Neural crest cell (in vitro differentiated cells): Measurements from ENCODE around the gene SORBS2. TPM values are rescaled to one million over a fixed set of nuclear protein-coding genes. Genes with fewer than 3 reads are reported as not detected.

Experiments
- DNase-seq: peaks from one replicate; pipeline ENCODE4 v3.0.0; 2021; ENCODE audit warnings: low read depth, mixed read lengths, low spot score
- H3K27ac Mint-ChIP-seq: one replicate; pipeline ENCODE4 v1.8.0; 2021; ENCODE audit warnings: mild to moderate bottlenecking, mixed read lengths; ENCODE audit not compliant: unreplicated experiment
- H3K27me3 Mint-ChIP-seq: 2 replicates; pipeline ENCODE4 v1.8.0; 2021; ENCODE audit warnings: low read depth, mild to moderate bottlenecking, mixed read lengths
- H3K36me3 Mint-ChIP-seq: 2 replicates; pipeline ENCODE4 v1.8.0; 2021; ENCODE audit warnings: low read depth, mild to moderate bottlenecking, mixed read lengths
- H3K4me1 Mint-ChIP-seq: 2 replicates; pipeline ENCODE4 v1.8.0; 2021; ENCODE audit warnings: mixed read lengths
- H3K4me3 Mint-ChIP-seq: one replicate; pipeline ENCODE4 v1.8.0; 2021; ENCODE audit warnings: mild to moderate bottlenecking, mixed read lengths
- H3K9me3 Mint-ChIP-seq: 2 replicates; pipeline ENCODE4 v1.8.0; 2021; ENCODE audit warnings: mixed read lengths
- CTCF ChIP-seq: fragments of 200-600 bp; sonication (generic); conservative IDR thresholded peaks from 2 replicates; pipeline ENCODE4 v1.5.0; 2021; ENCODE audit warnings: antibody characterized with exemption, mild to moderate bottlenecking
- total RNA-seq: library from RNA; stranded (reverse); gene quantifications from 2 replicates; pipeline ENCODE4 v1.2.1, GENCODE V29; 2021

Gene SORBS2
- total RNA-seq, 1 donor from 2014 or later = 42.3 TPM

GRCh38 chr4:185761352-185762235, 50.4 kb downstream of the SORBS2 start:
- no peaks in the 10 kb centered on the region for H3K36me3 Mint-ChIP-seq
- TF ChIP-seq CTCF = no peak
- H3K27ac Mint-ChIP-seq = no peak overlapping the region
- H3K27me3 Mint-ChIP-seq = no peaks in the 10 kb centered on the region
- H3K4me3 Mint-ChIP-seq = no peak overlapping the region
- no peaks in the 10 kb centered on the region for H3K9me3 Mint-ChIP-seq
- no peaks in the 10 kb centered on the region for H3K4me1 Mint-ChIP-seq
- no peak for DNase-seq

- H3K27ac Mint-ChIP-seq = no peak overlapping the region
- no peaks in the 10 kb centered on the region for H3K27me3 Mint-ChIP-seq
- no peaks in the 10 kb centered on the region for H3K36me3 Mint-ChIP-seq
- H3K4me1 Mint-ChIP-seq = peaks cover 7% of the 10 kb centered on the region
- no peaks in the 10 kb centered on the region for H3K9me3 Mint-ChIP-seq
- no peak overlapping the region for H3K4me3 Mint-ChIP-seq
- no peak for DNase-seq
- no peak for TF ChIP-seq CTCF
Measured at GRCh38 chr4:185758807-185759206, 53.2 kb downstream of the SORBS2 start.

- no peak for TF ChIP-seq CTCF
- Mint-ChIP-seq H3K4me3 (no peak overlapping the region), H3K36me3 (peaks cover 2% of the 10 kb centered on the region), H3K9me3 (no peaks in the 10 kb centered on the region), H3K27me3 (no peaks in the 10 kb centered on the region), H3K4me1 (peaks cover 7% of the 10 kb centered on the region), H3K27ac (no peak overlapping the region)
- no peak for DNase-seq
Measured at GRCh38 chr4:185755451-185755850, 56.5 kb downstream of the SORBS2 start.

- Mint-ChIP-seq H3K4me1 (peaks cover 7% of the 10 kb centered on the region), H3K27ac (no peak overlapping the region), H3K27me3 (no peaks in the 10 kb centered on the region), H3K9me3 (no peaks in the 10 kb centered on the region), H3K4me3 (no peak overlapping the region), H3K36me3 (peaks cover 2% of the 10 kb centered on the region)
- TF ChIP-seq CTCF = no peak
- DNase-seq = no peak
Measured at GRCh38 chr4:185754961-185755360, 57.0 kb downstream of the SORBS2 start.

- no peak for TF ChIP-seq CTCF
- no peak overlapping the region for H3K4me3 Mint-ChIP-seq
- H3K36me3 Mint-ChIP-seq = peaks cover 2% of the 10 kb centered on the region
Measured at GRCh38 chr4:185752872-185753271, 59.1 kb downstream of the SORBS2 start.

More at GRCh38 chr4:185752872-185753271, 59.1 kb downstream of the SORBS2 start:
- Mint-ChIP-seq H3K27me3 (no peaks in the 10 kb centered on the region), H3K4me1 (peaks cover 7% of the 10 kb centered on the region), H3K9me3 (no peaks in the 10 kb centered on the region), H3K27ac (no peak overlapping the region)
- no peak for DNase-seq
